Measurements from ENCODE around the gene REXO1. TPM values are rescaled to one million over a fixed set of nuclear protein-coding genes. Genes with fewer than 3 reads are reported as not detected.

Gene REXO1
- total and polyA plus RNA-seq, 9 of the 15 experiments (the other 6 are each of a cell fraction or from before 2014, with no cell fraction given) = 0.04 to 63.3 (median 15.8) TPM

DNA sequence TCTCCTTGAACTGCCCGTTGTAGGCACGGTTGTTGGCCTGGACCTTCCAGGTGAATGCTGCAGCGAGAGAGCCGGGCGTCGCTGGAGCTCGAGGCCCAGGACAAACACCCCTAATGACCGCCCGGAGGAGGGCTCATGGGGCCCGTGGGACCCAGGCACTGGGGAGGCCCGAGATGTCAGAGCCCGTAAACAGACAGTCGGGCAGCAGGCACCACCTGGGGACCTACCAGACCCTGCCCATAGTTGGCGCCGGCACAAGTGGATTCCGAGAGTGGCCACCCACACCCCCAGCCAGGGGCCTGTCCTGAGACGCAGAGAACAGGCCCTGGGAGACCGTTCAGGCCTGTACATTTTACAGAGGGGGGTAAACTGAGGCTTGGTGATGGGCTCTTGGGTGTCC, 38.6 kb downstream of the REXO1 start:
- DNase-seq (ENCODE audit: extremely low read depth in 1 of 4, low spot score in 3 of 4) = no peak
- no peaks in the 10 kb centered on the region; the same call in 1 of the 2 replicates for H3K9me3 ChIP-seq (replicated peaks; ENCODE audit: control insufficient read depth, insufficient read depth, low read depth, low read length)
- H3K27ac ChIP-seq (ENCODE audit: extremely low read depth, low read depth, low read length) = no peak overlapping the region
- H4K20me1 ChIP-seq (replicated peaks; ENCODE audit: control insufficient read depth, insufficient read depth, low read length) = no peaks in the 10 kb centered on the region
- H3K9me1 ChIP-seq (ENCODE audit: control insufficient read depth, insufficient read depth, low read length) = no peaks in the 10 kb centered on the region
- no peak overlapping the region for H3K4me2 ChIP-seq (ENCODE audit: insufficient read depth, low read length)
- TF ChIP-seq ZNF175 (CRISPR knock-in tag; IDR thresholded peaks at IDR 0.05; ENCODE audit: low read depth) = no peak
- TF ChIP-seq, protein P1, sequence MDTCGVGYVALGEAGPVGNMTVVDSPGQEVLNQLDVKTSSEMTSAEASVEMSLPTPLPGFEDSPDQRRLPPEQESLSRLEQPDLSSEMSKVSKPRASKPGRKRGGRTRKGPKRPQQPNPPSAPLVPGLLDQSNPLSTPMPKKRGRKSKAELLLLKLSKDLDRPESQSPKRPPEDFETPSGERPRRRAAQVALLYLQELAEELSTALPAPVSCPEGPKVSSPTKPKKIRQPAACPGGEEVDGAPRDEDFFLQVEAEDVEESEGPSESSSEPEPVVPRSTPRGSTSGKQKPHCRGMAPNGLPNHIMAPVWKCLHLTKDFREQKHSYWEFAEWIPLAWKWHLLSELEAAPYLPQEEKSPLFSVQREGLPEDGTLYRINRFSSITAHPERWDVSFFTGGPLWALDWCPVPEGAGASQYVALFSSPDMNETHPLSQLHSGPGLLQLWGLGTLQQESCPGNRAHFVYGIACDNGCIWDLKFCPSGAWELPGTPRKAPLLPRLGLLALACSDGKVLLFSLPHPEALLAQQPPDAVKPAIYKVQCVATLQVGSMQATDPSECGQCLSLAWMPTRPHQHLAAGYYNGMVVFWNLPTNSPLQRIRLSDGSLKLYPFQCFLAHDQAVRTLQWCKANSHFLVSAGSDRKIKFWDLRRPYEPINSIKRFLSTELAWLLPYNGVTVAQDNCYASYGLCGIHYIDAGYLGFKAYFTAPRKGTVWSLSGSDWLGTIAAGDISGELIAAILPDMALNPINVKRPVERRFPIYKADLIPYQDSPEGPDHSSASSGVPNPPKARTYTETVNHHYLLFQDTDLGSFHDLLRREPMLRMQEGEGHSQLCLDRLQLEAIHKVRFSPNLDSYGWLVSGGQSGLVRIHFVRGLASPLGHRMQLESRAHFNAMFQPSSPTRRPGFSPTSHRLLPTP (IDR thresholded peaks at IDR 0.05; ENCODE audit: borderline replicate concordance, extremely low read depth, insufficient read length) = no peak
- no peak for TF ChIP-seq ZNF551 (CRISPR knock-in tag; IDR thresholded peaks at IDR 0.05)
- no peak for TF ChIP-seq BACH1 (tag; IDR thresholded peaks at IDR 0.05)
- no peak for TF ChIP-seq ZNF165 (CRISPR knock-in tag; IDR thresholded peaks at IDR 0.05; ENCODE audit: borderline replicate concordance)
- no peak for TF ChIP-seq ZC3H8 (IDR thresholded peaks at IDR 0.05)
- TF ChIP-seq ELF4 (CRISPR knock-in tag; IDR thresholded peaks at IDR 0.05) = no peak
- TF ChIP-seq CREBBP (IDR thresholded peaks at IDR 0.05; ENCODE audit: low read depth, low read length) = no peak
- TF ChIP-seq SREBF1 (IDR thresholded peaks at IDR 0.05; ENCODE audit: borderline replicate concordance, low read depth, low read length) = no peak
- TF ChIP-seq, protein P2, sequence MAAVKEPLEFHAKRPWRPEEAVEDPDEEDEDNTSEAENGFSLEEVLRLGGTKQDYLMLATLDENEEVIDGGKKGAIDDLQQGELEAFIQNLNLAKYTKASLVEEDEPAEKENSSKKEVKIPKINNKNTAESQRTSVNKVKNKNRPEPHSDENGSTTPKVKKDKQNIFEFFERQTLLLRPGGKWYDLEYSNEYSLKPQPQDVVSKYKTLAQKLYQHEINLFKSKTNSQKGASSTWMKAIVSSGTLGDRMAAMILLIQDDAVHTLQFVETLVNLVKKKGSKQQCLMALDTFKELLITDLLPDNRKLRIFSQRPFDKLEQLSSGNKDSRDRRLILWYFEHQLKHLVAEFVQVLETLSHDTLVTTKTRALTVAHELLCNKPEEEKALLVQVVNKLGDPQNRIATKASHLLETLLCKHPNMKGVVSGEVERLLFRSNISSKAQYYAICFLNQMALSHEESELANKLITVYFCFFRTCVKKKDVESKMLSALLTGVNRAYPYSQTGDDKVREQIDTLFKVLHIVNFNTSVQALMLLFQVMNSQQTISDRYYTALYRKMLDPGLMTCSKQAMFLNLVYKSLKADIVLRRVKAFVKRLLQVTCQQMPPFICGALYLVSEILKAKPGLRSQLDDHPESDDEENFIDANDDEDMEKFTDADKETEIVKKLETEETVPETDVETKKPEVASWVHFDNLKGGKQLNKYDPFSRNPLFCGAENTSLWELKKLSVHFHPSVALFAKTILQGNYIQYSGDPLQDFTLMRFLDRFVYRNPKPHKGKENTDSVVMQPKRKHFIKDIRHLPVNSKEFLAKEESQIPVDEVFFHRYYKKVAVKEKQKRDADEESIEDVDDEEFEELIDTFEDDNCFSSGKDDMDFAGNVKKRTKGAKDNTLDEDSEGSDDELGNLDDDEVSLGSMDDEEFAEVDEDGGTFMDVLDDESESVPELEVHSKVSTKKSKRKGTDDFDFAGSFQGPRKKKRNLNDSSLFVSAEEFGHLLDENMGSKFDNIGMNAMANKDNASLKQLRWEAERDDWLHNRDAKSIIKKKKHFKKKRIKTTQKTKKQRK (IDR thresholded peaks at IDR 0.05; ENCODE audit: borderline replicate concordance, low read depth, low read length) = no peak
- TF ChIP-seq TARDBP (IDR thresholded peaks at IDR 0.05) = no peak
- no peak for TF ChIP-seq NFATC3 (IDR thresholded peaks at IDR 0.05)
- H3K36me3 ChIP-seq (ENCODE audit: control insufficient read depth, insufficient read depth, low read length) = peaks cover 4% of the 10 kb centered on the region; the same call in 1 of the 3 replicates
- peaks cover 5% of the 10 kb centered on the region; the same call in 1 of the 3 replicates for H3K79me2 ChIP-seq (ENCODE audit: control insufficient read depth, insufficient read depth, low read length)
- no peak for ATAC-seq
- H3K4me1 ChIP-seq (replicated peaks in 1 of 2; ENCODE audit: control insufficient read depth in 2 of 2, insufficient read depth in 2 of 2, low read length in 2 of 2) = peaks cover 8 to 77% of the 10 kb centered on the region in 2 experiments; a peak in 3 of 5 replicates
- H3K9ac ChIP-seq (ENCODE audit: insufficient read depth in 1 of 2, low read depth in 2 of 2, low read length in 2 of 2) = peak overlapping the region in 1 of 2 experiments; percentile 36; a peak in 1 of 4 replicates
- 93% methylated on average over 16 of the region's 18 CpGs for WGBS (ENCODE audit: insufficient coverage, low coverage, missing lambda C conversion rate)
- H3K27me3 ChIP-seq (ENCODE audit: control insufficient read depth in 2 of 2, insufficient read depth in 2 of 2, low read length in 2 of 2) = no peaks in the 10 kb centered on the region
- intact Hi-C loops (cut with micrococcal nuclease) (no loop called here), in situ Hi-C loops (cut with MboI) (no loop called here)
- no peak for FAIRE-seq
- no TSS peak for BruUV-seq (replicated peaks)
- H3K4me3 ChIP-seq = no peak overlapping the region
- POLR2A ChIA-PET = interaction anchor here (0.7 kb wide), 1 partner anchor 27 kb away, joined by 4 read pairs; no protein-coding TSS in a partner anchor
- CTCF ChIA-PET (ENCODE audit: low intra/inter-chr PET ratio) = no interaction called here
- no peak overlapping the region for H2AFZ ChIP-seq (ENCODE audit: low read depth, low read length)

All from K562 (cell line).